GM19035 (cell line): ENCODE data around the gene CROCC2.

Experiments
- ATAC-seq: cut with Tn5 transposase; IDR thresholded peaks from one replicate; pipeline ENCODE4 v1.9.1; 2021; ENCODE audit not compliant: unreplicated experiment

Gene CROCC2

GRCh38 chr2:240891492-240892340 lies 14.4 kb upstream of the CROCC2 start:
- ATAC-seq: no peak

DNA sequence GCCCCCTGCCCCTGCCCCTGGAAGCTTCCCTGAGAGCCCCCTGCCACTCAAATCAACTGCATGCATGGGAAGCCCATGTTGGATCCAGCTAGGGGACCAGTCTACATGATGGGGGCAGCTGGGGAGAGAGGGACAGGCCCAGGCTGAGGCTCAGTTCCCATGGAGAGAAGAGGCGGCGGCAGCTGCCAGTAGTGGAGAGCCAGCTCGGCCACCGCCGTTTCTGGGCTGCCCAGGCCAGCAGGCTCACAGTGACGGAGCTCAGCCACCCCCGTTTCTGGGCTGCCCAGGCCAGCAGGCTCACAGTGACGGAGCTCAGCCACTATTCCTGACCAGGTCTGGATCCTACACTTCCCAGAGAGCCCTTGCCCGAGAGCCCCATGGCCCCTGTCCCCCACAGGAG lies 13.8 kb upstream of the CROCC2 start:
- ATAC-seq: no peak

GRCh38 chr2:240892925-240893324 lies 13.2 kb upstream of the CROCC2 start:
- no peak for ATAC-seq

GRCh38 chr2:240893363-240893844 lies 12.7 kb upstream of the CROCC2 start:
- no peak for ATAC-seq

- no peak for ATAC-seq
Measured at GRCh38 chr2:240894006-240894405, 12.1 kb upstream of the CROCC2 start.

DNA sequence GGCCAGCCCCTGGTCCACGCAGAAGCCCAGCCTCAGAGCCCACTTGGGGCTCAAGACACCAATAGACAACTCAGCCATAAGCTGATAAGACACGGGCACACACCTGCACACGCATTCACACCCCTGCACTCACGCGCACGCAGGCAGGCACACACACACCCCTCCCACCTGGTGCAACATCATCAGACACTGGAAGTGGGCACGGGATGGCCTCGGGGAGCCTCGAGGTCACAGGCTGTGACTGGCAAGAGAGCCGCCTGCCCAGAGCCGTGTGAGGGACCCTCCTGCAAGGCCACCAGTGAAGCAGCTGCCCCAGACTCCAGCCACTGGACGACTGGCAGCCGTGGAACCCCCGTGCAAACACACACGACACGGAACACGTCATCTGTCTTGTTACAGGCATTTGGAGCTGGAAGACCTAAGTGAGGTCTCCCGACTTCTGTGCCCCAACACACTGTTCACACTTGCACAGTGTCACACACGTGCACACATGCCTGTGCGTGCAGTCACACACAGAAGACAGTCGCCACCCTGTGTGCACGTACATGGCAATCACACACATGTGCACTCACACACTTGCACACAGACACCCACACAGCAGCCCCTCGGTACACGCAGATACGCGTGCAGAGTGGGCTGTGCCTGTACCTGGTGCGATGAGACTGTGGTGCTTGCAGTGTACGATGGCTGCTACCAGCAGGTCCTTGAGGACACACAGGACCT lies 11.1 kb upstream of the CROCC2 start:
- no peak for ATAC-seq

GRCh38 chr2:240895656-240896388 lies 10.3 kb upstream of the CROCC2 start, which contains the start of gene MAB21L4:
Gene MAB21L4, minus strand, starts transcription at chr2:240896156. Its CDS starts 159 bp downstream, at chr2:240895997.
- ATAC-seq: no peak

GRCh38 chr2:240896394-240896793 lies 9.7 kb upstream of the CROCC2 start:
- no peak for ATAC-seq

- ATAC-seq: no peak
Measured at GRCh38 chr2:240896871-240897692, 9.1 kb upstream of the CROCC2 start.

- ATAC-seq: no peak
Measured at GRCh38 chr2:240898108-240898730, 7.9 kb upstream of the CROCC2 start.

DNA sequence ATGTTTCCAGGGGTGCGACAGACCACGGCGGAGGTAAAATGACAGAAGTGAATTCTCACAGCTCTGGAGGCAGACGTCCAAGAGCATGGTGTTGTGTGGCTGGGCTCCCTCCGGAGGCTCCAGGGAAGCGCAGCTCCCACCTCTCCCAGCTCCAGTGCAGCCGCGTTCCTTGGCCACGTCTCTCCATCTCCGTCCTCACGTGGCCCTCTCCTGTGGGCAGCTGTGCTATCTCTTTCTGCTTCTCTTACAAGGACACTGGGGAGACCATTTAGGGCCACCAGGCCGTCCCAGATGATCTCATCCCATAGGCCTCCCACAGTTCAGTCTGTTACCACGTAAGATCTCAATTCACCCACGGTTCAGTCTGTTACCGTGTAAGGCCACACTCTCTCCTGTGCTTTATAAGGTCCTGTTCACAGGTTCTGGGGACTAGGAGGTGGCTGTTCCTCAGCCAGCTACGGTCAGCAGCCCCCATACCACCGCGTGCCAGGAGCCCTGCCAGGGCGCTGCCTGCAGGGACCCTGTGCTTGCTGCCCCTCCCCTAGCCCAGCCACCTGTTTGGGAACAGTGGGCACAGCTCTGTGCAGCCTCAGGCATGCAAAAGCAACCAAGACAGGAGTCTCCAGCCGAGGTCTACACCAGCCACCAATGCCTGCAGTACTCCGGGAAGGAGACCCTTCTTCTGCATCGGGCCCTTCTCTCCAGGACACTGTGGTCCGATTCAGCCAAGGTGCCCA lies 7.2 kb upstream of the CROCC2 start:
- no peak for ATAC-seq

GRCh38 chr2:240899468-240899865 lies 6.7 kb upstream of the CROCC2 start:
- ATAC-seq: no peak

- no peak for ATAC-seq
Measured at GRCh38 chr2:240900141-240900860, 5.8 kb upstream of the CROCC2 start.

DNA sequence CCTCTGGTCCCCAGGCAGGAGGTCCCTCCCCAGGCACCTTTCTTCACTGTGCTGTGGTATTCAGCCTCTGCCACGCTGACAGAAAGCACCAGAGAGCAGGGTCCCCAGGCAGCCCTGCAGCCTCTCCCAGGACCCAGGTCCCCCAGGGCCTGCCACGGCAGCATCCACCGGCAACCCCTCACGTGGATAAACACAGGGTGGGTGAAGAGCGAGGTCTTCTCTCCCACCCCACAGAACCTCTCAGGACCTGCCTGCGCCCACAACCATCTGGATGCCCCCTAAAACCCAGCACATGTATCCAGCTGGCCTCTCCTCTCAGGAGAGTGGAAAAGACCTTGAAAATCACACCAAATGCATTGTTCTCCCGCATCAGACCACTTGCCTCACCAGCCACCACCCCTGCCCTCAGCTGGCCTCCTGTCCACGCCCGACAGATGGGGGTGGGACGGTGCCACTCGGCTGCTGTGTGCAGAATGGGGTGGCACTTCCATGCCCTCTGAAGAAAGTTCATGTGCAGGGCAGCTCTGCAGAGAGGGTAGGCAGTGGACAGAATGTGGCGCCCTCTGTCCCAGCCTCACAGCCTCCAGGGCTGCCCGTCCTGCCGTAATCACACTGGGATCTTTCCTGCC lies 4.0 kb upstream of the CROCC2 start:
- no peak for ATAC-seq

- no peak for ATAC-seq
Measured at GRCh38 chr2:240902615-240903041, 3.5 kb upstream of the CROCC2 start.

DNA sequence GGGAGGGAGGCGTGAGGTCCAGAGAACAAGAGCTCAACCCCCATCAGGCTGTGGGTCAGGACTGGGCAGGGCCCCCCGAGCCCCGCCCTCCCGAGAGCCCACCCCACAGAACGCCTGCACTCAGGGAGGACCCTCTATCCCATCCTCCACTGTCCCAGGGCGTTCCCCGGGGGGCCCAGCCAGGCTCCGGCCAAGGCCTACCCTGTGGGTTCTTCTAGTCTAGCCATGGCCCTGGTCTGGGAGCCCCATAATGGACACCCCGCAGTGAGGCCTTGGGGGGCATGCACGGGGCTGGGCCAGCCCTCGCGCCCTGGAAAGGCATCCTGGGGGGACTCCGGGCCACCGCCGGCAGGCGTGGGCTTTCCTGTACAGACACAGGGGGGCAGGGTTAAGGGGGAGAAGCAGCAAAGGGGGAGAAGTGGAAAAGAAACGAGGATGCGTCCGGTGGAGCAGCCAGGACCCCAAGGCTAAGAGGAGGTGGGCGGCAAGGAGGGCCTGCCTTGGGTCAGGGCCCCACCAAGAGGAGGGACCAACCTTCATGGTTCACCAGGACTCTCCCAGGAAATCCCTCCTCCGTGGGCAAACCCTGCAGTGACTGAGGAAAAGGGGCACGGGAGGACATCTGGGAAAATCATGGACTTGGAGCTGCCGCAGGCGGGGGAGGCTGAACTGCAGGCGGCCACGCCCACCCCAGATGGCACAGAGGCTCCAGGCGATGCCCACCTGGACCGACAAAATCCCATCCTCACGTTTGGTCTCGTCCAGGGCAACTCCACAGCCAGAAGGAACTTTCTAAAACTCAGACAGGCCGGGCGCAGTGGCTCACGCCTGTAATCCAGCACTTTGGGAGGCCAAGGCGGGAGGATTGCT lies 2.7 kb upstream of the CROCC2 start:
- no peak for ATAC-seq
